Mesenchymal stem cell (in vitro differentiated cells and primary cell): ENCODE results near the gene APOC4.

Experiments
- DNase-seq: peaks from one replicate; pipeline ENCODE4 v3.0.0-alpha.2; 2013
- H2AFZ ChIP-seq: one replicate; pipeline ENCODE4 v1.6.1; 2013; ENCODE audit warnings: low read depth, mild to moderate bottlenecking, control low read depth, inconsistent platforms, low read length, moderate library complexity
- H2AK5ac ChIP-seq: 2 replicates; pipeline ENCODE4 v1.6.1; 2013; ENCODE audit warnings: low read length, moderate library complexity, mild to moderate bottlenecking, inconsistent platforms; ENCODE audit not compliant: severe bottlenecking
- H2BK120ac ChIP-seq: one replicate; pipeline ENCODE4 v1.6.1; 2013; ENCODE audit warnings: low read depth, mild to moderate bottlenecking, inconsistent platforms, low read length, moderate library complexity
- H2BK12ac ChIP-seq, 2 experiments: one replicate each; pipeline ENCODE4 v1.6.1; 2013; ENCODE audit warnings: inconsistent platforms in 2 of 2, low read length in 2 of 2, mild to moderate bottlenecking in 2 of 2, moderate library complexity in 2 of 2, control low read depth in 1 of 2
- H2BK15ac ChIP-seq: one replicate; pipeline ENCODE4 v1.6.1; 2013; ENCODE audit warnings: mild to moderate bottlenecking, low read depth, inconsistent platforms; ENCODE audit not compliant: poor library complexity, severe bottlenecking
- H2BK5ac ChIP-seq: 2 replicates; pipeline ENCODE4 v1.6.1; 2013; ENCODE audit warnings: low read depth, mild to moderate bottlenecking, low read length, control low read depth, inconsistent platforms; ENCODE audit not compliant: poor library complexity, severe bottlenecking
- H3K14ac ChIP-seq, 2 experiments: one replicate each; pipeline ENCODE4 v1.6.1; 2013; ENCODE audit warnings: inconsistent platforms in 2 of 2, low read length in 2 of 2, control low read depth in 1 of 2, mild to moderate bottlenecking in 1 of 2, moderate library complexity in 1 of 2
- H3K18ac ChIP-seq, 2 experiments: one replicate each; pipeline ENCODE4 v1.6.1; 2013; ENCODE audit warnings: inconsistent platforms in 2 of 2, low read length in 2 of 2, control low read depth in 1 of 2, low read depth in 1 of 2, mild to moderate bottlenecking in 1 of 2
- H3K23ac ChIP-seq, 2 experiments: one replicate each; pipeline ENCODE4 v1.6.1; 2013; ENCODE audit warnings: inconsistent platforms in 2 of 2, low read length in 2 of 2, mild to moderate bottlenecking in 2 of 2, moderate library complexity in 2 of 2, control low read depth in 1 of 2
- H3K27ac ChIP-seq: 2 replicates; pipeline ENCODE4 v1.5.1; 2013; ENCODE audit warnings: mild to moderate bottlenecking, moderate library complexity, low read length, control low read depth, inconsistent platforms; ENCODE audit not compliant: poor library complexity, severe bottlenecking
- H3K27me3 ChIP-seq, 2 experiments: 2 replicates each; pipeline versions ENCODE4 v1.6.1 to v1.7.0; 2013; ENCODE audit warnings: low read length in 2 of 2, mild to moderate bottlenecking in 2 of 2, moderate library complexity in 2 of 2, control low read depth in 1 of 2, inconsistent platforms in 1 of 2; ENCODE audit not compliant: control insufficient read depth in 1 of 2, insufficient read depth in 1 of 2
- H3K36me3 ChIP-seq, 2 experiments: 2 replicates each; pipeline versions ENCODE4 v1.6.1 to v1.7.0; 2013; ENCODE audit warnings: low read length in 2 of 2, control low read depth in 1 of 2, inconsistent platforms in 1 of 2, low read depth in 1 of 2, mild to moderate bottlenecking in 1 of 2; ENCODE audit not compliant: insufficient read depth in 2 of 2, control insufficient read depth in 1 of 2
- H3K4ac ChIP-seq, 2 experiments: one replicate each; pipeline ENCODE4 v1.6.1; 2013; ENCODE audit warnings: inconsistent platforms in 2 of 2, low read length in 2 of 2, mild to moderate bottlenecking in 2 of 2, moderate library complexity in 2 of 2, control low read depth in 1 of 2, low read depth in 1 of 2
- H3K4me1 ChIP-seq: 2 replicates; pipeline ENCODE4 v1.6.1; 2013; ENCODE audit warnings: low read depth, low read length, control low read depth; ENCODE audit not compliant: control insufficient read depth, insufficient read depth
- H3K4me2 ChIP-seq: 2 replicates; pipeline ENCODE4 v1.6.1; 2013; ENCODE audit warnings: low read length, mild to moderate bottlenecking, inconsistent platforms; ENCODE audit not compliant: poor library complexity, severe bottlenecking
- H3K4me3 ChIP-seq, 2 experiments: 2 replicates each; pipeline versions ENCODE4 v1.5.1 to v1.7.0; 2013; ENCODE audit warnings: low read length in 2 of 2, mild to moderate bottlenecking in 2 of 2, control low read depth in 1 of 2, low read depth in 1 of 2; ENCODE audit not compliant: insufficient read depth in 1 of 2
- H3K79me1 ChIP-seq: replicated peaks from 2 replicates; pipeline ENCODE4 v1.6.1; 2013; ENCODE audit warnings: mild to moderate bottlenecking, control low read depth, low read length, inconsistent platforms; ENCODE audit not compliant: poor library complexity, severe bottlenecking
- H3K9ac ChIP-seq: 2 replicates; pipeline ENCODE4 v1.7.0; 2013; ENCODE audit warnings: mild to moderate bottlenecking, low read length, moderate library complexity
- H3K9me3 ChIP-seq: 2 replicates; pipeline ENCODE4 v1.7.0; 2013; ENCODE audit warnings: mild to moderate bottlenecking, low read length; ENCODE audit not compliant: control insufficient read depth
- H4K8ac ChIP-seq: one replicate; pipeline ENCODE4 v1.6.1; 2013; ENCODE audit warnings: inconsistent platforms, mild to moderate bottlenecking, low read length, moderate library complexity
- H4K91ac ChIP-seq: one replicate; pipeline ENCODE4 v1.6.1; 2013; ENCODE audit warnings: mild to moderate bottlenecking, low read length, inconsistent platforms
- WGBS: methylation state at CpG from one replicate; pipeline ENCODE4 v1.1.7; 2013; ENCODE audit warnings: mixed read lengths; 5-methylcytosine and 5-hydroxymethylcytosine counted together

The APOC4 gene

GRCh38 chr19:44951179-44952159, 9.4 kb downstream of the APOC4 start:
- Histone ChIP-seq H3K18ac (no peak overlapping the region), H2BK12ac (peak overlapping the region in 1 of 2 experiments; percentile 19), H4K91ac (no peak overlapping the region), H2BK120ac (no peak overlapping the region), H2BK15ac (no peak overlapping the region), H3K27me3 (no peaks in the 10 kb centered on the region), H3K23ac (no peak overlapping the region), H3K9me3 (no peaks in the 10 kb centered on the region), H3K27ac (no peak overlapping the region), H3K36me3 (peaks cover 4 to 15% of the 10 kb centered on the region in 2 experiments), H3K4me1 (peaks cover 9% of the 10 kb centered on the region), H3K9ac (peak overlapping the region; percentile 59), H2AFZ (no peak overlapping the region), H3K4me3 (peak overlapping the region in 1 of 2 experiments; percentile 43), H4K8ac (peak overlapping the region; percentile 5), H2AK5ac (no peak overlapping the region), H3K14ac (no peak overlapping the region), H3K4me2 (peak overlapping the region; percentile 31), H2BK5ac (no peak overlapping the region), H3K79me1 (peaks cover 9% of the 10 kb centered on the region), H3K4ac (no peak overlapping the region)
- 65% methylated on average over 12 of the region's 13 CpGs for WGBS
- peak; percentile 84 for DNase-seq

- Histone ChIP-seq H2AK5ac (peak overlapping the region; percentile 33), H3K14ac (no peak overlapping the region), H3K18ac (peak overlapping the region; percentile 79 to 97), H3K4me3 (peak overlapping the region; percentile 65 to 97), H3K9me3 (no peaks in the 10 kb centered on the region), H3K4me1 (peaks cover 16% of the 10 kb centered on the region), H2BK15ac (no peak overlapping the region), H2BK120ac (no peak overlapping the region), H2BK5ac (no peak overlapping the region), H3K23ac (no peak overlapping the region), H3K79me1 (peaks cover 8% of the 10 kb centered on the region), H4K8ac (peak overlapping the region; percentile 99), H4K91ac (no peak overlapping the region), H3K36me3 (peaks cover 8 to 18% of the 10 kb centered on the region in 2 experiments), H2AFZ (peak overlapping the region; percentile 60), H3K27me3 (no peaks in the 10 kb centered on the region), H3K4ac (peak overlapping the region in 1 of 2 experiments; percentile 49), H2BK12ac (no peak overlapping the region), H3K27ac (peak overlapping the region; percentile 98), H3K4me2 (peak overlapping the region; percentile 94), H3K9ac (peak overlapping the region; percentile 94)
- DNase-seq, result no peak
- 33% methylated on average over 6 of the region's 13 CpGs for WGBS
Measured at GRCh38 chr19:44954278-44954648, 12.2 kb downstream of the APOC4 start.

GRCh38 chr19:44954649-44955504, 12.8 kb downstream of the APOC4 start, which contains the start of gene CLPTM1:
CLPTM1 (plus strand) TSS chr19:44955380; CDS start chr19:44955396, 16 bp downstream.
- peak; percentile 98 for DNase-seq
- Histone ChIP-seq H3K4me1 (peaks cover 16% of the 10 kb centered on the region), H2BK5ac (peak within 1 kb of the TSS; percentile 71), H3K27ac (peak within 1 kb of the TSS; percentile 98), H2BK120ac (peak within 1 kb of the TSS; percentile 90), H3K23ac (peak within 1 kb of the TSS; percentile 15 to 65), H3K79me1 (peaks cover 10% of the 10 kb centered on the region), H3K9ac (peak within 1 kb of the TSS; percentile 94), H3K4ac (peak within 1 kb of the TSS; percentile 76 to 86), H3K27me3 (no peaks in the 10 kb centered on the region), H4K8ac (peak within 1 kb of the TSS; percentile 99), H3K4me2 (peak within 1 kb of the TSS; percentile 94), H3K18ac (peak within 1 kb of the TSS; percentile 92 to 97), H3K4me3 (peak within 1 kb of the TSS; percentile 92 to 97), H2AFZ (peak within 1 kb of the TSS; percentile 83), H2BK12ac (no peak within 1 kb of the TSS), H2BK15ac (peak within 1 kb of the TSS; percentile 91), H2AK5ac (peak within 1 kb of the TSS; percentile 33), H3K9me3 (no peaks in the 10 kb centered on the region), H3K14ac (peak within 1 kb of the TSS in 1 of 2 experiments; percentile 82), H4K91ac (peak within 1 kb of the TSS; percentile 94), H3K36me3 (peaks cover 8 to 19% of the 10 kb centered on the region in 2 experiments)
- 1% methylated on average over 50 of the region's 65 CpGs for WGBS
